ENCODE results near the gene TMEM131. TPM values are rescaled to one million over a fixed set of nuclear protein-coding genes. Genes with fewer than 3 reads are reported as not detected.

TMEM131 gene
- total RNA-seq, 1 donor = 30.0 TPM

Small RNA genes lying within 50 kb of the gene (small RNA-seq; reads per million reads assigned to genes)
- gene HMGN1P36 = not detected
- not detected for gene RNU7-96P

Other genes with a start within 250 kb of the TMEM131 start
- gene VWA3B, start 91.2 kb upstream of the TMEM131 start, total RNA-seq = 0.59 TPM in 1 of 2 replicates, not detected in the other

All from osteoblast (primary cell).